ENCODE measurements around the gene RASGRF2.

Gene RASGRF2

DNA sequence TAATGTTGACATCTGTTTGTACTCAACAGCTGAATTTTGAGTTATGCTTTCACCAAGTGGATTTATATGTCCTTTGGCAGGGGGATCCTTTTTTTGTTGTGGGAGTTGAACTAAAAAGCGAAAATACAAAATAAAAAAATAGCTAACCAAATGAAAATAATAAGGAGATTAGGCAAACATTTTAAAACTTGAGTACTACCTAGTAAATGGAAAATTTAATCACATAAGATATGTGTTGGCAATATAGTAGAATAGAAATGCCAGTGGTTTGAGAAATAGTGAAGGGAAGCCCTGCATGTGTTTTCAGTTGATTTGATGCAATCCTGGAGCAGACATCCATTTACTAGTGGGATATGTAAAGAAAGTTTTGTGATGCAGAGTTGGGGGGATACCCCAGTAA, 98.0 kb downstream of the RASGRF2 start:
- TF ChIP-seq, protein P1, sequence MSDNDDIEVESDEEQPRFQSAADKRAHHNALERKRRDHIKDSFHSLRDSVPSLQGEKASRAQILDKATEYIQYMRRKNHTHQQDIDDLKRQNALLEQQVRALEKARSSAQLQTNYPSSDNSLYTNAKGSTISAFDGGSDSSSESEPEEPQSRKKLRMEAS (IDR thresholded peaks at IDR 0.05; ENCODE audit: low read depth, low read length) = no peak
- TF ChIP-seq POLR2A (IDR thresholded peaks at IDR 0.05; ENCODE audit: extremely low read depth, insufficient read length) (no peak), MYC (IDR thresholded peaks at IDR 0.05; ENCODE audit: low read depth, low read length) (no peak)
- TF ChIP-seq, protein P2, sequence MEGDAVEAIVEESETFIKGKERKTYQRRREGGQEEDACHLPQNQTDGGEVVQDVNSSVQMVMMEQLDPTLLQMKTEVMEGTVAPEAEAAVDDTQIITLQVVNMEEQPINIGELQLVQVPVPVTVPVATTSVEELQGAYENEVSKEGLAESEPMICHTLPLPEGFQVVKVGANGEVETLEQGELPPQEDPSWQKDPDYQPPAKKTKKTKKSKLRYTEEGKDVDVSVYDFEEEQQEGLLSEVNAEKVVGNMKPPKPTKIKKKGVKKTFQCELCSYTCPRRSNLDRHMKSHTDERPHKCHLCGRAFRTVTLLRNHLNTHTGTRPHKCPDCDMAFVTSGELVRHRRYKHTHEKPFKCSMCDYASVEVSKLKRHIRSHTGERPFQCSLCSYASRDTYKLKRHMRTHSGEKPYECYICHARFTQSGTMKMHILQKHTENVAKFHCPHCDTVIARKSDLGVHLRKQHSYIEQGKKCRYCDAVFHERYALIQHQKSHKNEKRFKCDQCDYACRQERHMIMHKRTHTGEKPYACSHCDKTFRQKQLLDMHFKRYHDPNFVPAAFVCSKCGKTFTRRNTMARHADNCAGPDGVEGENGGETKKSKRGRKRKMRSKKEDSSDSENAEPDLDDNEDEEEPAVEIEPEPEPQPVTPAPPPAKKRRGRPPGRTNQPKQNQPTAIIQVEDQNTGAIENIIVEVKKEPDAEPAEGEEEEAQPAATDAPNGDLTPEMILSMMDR (IDR thresholded peaks at IDR 0.05; ENCODE audit: low read depth, low read length) = no peak
- no peak overlapping the region for H3K4me3 ChIP-seq (ENCODE audit: low read depth, low read length)
- no peak for DNase-seq (ENCODE audit: low read depth)

DNA sequence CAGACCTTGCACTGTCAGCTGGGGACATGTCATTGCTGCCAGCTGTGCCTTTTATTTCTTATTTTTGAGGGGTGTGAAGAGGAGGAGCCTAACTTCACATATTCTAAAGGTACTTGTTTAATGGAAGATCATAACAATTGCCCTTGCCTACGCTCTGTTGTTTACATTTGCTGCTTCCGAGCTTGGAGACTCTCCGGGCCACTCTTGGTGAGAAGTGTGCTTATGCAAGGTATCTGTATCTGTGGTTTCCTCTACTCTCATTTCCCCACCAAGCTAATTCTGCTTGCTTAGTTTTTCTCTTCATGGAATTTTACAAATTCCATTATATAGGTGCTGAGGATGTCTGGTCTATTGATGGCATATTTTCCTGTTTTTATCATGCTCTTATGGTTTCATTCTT, 105.3 kb downstream of the RASGRF2 start:
- DNase-seq (ENCODE audit: low read depth) = no peak
- TF ChIP-seq, protein P1 (IDR thresholded peaks at IDR 0.05; ENCODE audit: low read depth, low read length) = no peak
- TF ChIP-seq MYC (IDR thresholded peaks at IDR 0.05; ENCODE audit: low read depth, low read length) (no peak), POLR2A (IDR thresholded peaks at IDR 0.05; ENCODE audit: extremely low read depth, insufficient read length) (no peak)
- TF ChIP-seq, protein P2 (IDR thresholded peaks at IDR 0.05; ENCODE audit: low read depth, low read length) = no peak
- H3K4me3 ChIP-seq (ENCODE audit: low read depth, low read length) = no peak overlapping the region

DNA sequence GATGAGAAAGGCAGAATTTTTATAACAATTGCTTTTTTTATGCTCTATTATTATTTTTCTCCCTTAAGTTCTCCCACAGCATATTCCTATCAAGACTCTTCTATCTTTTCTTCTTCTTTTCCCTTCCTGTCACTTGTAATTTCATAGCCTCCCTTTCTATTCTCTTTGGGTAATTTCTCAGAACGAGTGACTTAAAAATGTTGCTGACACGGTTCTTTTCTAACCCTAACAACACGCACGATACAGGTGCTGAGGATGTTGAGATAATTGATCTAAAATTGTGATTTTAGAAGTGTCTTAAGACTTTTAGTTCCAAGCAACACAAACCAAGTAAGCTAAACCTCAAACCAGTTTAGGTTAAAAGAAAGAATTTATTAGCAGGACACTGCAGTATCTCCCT, 105.9 kb downstream of the RASGRF2 start:
- DNase-seq (ENCODE audit: low read depth) = no peak
- no peak overlapping the region for H3K4me3 ChIP-seq (ENCODE audit: low read depth, low read length)
- TF ChIP-seq, protein P1 (IDR thresholded peaks at IDR 0.05; ENCODE audit: low read depth, low read length) = no peak
- TF ChIP-seq POLR2A (IDR thresholded peaks at IDR 0.05; ENCODE audit: extremely low read depth, insufficient read length) (no peak), MYC (IDR thresholded peaks at IDR 0.05; ENCODE audit: low read depth, low read length) (no peak)
- TF ChIP-seq, protein P2 (IDR thresholded peaks at IDR 0.05; ENCODE audit: low read depth, low read length) = no peak

DNA sequence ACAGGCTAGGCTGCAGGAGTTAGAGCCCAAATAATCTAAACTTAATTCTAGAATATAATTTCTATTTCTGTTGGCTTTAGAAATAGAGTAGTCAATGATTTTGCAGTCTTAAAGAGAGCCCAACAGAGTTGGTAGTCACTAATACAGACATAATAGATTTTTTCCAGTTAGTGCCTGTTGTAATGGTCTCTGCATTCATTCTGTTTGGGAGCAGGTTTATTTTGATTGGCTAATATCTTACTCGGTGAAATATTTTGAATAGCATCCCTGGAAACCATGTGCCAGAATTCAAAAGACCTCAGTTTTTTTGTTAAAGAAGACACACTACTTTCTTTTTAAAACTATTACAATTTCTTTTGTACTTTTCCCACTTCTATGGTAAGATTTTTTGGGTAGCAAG, 107.2 kb downstream of the RASGRF2 start:
- DNase-seq (ENCODE audit: low read depth) = no peak
- H3K4me3 ChIP-seq (ENCODE audit: low read depth, low read length) = no peak overlapping the region
- TF ChIP-seq, protein P2 (IDR thresholded peaks at IDR 0.05; ENCODE audit: low read depth, low read length) = no peak
- TF ChIP-seq, protein P1 (IDR thresholded peaks at IDR 0.05; ENCODE audit: low read depth, low read length) = no peak
- TF ChIP-seq POLR2A (IDR thresholded peaks at IDR 0.05; ENCODE audit: extremely low read depth, insufficient read length) (no peak), MYC (IDR thresholded peaks at IDR 0.05; ENCODE audit: low read depth, low read length) (no peak)

DNA sequence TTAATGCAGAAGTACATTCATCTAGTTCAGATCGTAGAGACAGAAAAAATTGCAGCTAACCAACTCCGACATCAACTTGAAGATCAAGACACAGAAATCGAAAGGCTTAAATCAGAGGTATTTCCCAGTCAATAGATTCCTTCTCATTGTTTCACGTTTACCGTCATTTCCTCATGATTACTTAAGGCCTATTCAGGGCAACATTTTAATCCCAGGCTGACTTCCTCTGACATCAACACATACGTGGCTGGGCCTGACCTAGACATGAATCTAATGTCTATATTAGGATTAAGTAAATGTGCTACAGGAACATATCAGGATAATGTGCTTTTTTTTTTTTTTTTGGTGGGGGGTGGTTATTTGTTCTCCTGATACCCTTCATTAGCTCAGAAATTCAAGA, 107.9 kb downstream of the RASGRF2 start:
- H3K4me3 ChIP-seq (ENCODE audit: low read depth, low read length) = no peak overlapping the region
- DNase-seq (ENCODE audit: low read depth) = no peak
- TF ChIP-seq, protein P1 (IDR thresholded peaks at IDR 0.05; ENCODE audit: low read depth, low read length) = no peak
- TF ChIP-seq, protein P2 (IDR thresholded peaks at IDR 0.05; ENCODE audit: low read depth, low read length) = no peak
- TF ChIP-seq MYC (IDR thresholded peaks at IDR 0.05; ENCODE audit: low read depth, low read length) (no peak), POLR2A (IDR thresholded peaks at IDR 0.05; ENCODE audit: extremely low read depth, insufficient read length) (no peak)

DNA sequence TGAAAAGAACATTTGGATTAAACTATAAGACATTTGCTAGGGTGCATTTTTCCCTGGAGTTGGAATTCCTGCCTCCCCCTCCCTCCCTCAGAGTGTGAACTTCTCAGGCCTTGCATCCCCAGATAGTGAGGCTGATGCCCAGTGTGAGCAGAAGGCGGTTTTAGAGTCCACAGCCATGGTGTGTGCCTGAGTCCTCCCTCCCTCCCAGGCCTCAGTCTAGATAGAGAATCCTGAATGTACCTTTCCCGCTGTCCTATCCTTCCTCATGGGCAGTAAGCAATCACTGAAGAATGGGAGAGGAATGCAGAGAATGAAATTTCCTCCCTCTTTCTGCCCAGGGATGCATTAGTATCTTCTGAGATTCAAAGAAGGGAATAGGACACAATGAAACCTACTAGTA, 108.5 kb downstream of the RASGRF2 start:
- H3K4me3 ChIP-seq (ENCODE audit: low read depth, low read length) = no peak overlapping the region
- no peak for DNase-seq (ENCODE audit: low read depth)
- TF ChIP-seq POLR2A (IDR thresholded peaks at IDR 0.05; ENCODE audit: extremely low read depth, insufficient read length) = no peak
- TF ChIP-seq, protein P1 (IDR thresholded peaks at IDR 0.05; ENCODE audit: low read depth, low read length) = no peak
